ENCODE data around the gene ITPA.

DNA sequence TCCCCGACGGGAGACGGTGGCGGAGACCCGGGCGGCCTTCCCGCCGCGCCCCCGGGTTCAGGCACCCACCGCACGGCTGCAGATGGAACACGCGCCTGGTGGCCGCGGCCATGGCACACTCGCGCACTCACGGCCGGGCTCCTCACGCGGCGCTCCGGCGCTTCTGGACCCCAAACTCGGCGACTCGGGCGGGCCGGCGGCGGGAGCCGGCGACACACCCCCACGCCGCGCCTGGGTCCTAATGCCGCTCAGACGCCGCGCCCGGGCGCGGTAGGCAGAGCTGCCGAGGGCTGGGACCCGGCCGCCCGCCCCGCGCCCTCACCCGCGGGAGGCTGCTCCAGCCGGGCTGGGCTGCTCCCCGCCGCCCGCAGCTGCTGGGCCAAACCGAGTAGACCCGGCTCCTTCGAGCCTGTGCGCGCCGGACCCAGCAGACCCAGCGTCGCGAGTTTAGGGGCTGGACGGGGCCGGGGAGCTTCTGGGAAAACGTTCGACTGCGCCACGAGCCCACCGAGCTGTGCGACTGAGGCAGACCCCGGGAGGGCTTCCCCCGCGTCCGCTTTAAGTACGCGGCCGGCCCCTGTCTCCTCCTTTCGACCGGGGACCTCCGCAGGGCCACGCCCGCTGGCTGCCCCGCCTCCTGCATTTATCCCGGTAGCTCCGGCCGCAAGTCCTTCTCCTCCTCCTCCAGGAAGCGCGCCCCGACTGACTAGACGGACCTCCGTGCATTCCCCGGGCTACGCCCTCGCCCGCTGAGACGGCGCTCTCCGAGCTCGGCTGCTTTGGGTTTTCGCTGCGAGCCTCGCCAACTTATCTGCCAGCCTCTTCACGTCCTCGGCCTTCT, 29.9 kb downstream of the ITPA start, which contains the start of gene SLC4A11:
- TF ChIP-seq, protein P1, sequence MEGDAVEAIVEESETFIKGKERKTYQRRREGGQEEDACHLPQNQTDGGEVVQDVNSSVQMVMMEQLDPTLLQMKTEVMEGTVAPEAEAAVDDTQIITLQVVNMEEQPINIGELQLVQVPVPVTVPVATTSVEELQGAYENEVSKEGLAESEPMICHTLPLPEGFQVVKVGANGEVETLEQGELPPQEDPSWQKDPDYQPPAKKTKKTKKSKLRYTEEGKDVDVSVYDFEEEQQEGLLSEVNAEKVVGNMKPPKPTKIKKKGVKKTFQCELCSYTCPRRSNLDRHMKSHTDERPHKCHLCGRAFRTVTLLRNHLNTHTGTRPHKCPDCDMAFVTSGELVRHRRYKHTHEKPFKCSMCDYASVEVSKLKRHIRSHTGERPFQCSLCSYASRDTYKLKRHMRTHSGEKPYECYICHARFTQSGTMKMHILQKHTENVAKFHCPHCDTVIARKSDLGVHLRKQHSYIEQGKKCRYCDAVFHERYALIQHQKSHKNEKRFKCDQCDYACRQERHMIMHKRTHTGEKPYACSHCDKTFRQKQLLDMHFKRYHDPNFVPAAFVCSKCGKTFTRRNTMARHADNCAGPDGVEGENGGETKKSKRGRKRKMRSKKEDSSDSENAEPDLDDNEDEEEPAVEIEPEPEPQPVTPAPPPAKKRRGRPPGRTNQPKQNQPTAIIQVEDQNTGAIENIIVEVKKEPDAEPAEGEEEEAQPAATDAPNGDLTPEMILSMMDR (conservative IDR thresholded peaks at IDR 0.05; ENCODE audit: low read depth, low read length) = no peak
- TF ChIP-seq POLR2A (IDR thresholded peaks at IDR 0.05; ENCODE audit: low read depth, low read length) (no peak), RAD21 (IDR thresholded peaks at IDR 0.05; ENCODE audit: low read length) (no peak), NFE2L2 (IDR thresholded peaks at IDR 0.05; ENCODE audit: low read depth, low read length) (no peak), CHD1 (IDR thresholded peaks at IDR 0.05; ENCODE audit: low read depth, low read length) (no peak), SMC3 (IDR thresholded peaks at IDR 0.05; ENCODE audit: low read depth, low read length) (no peak), MAFK (IDR thresholded peaks at IDR 0.05; ENCODE audit: low read depth, low read length) (no peak), BHLHE40 (IDR thresholded peaks at IDR 0.05; ENCODE audit: low read depth, low read length) (no peak), MAZ (IDR thresholded peaks at IDR 0.05; ENCODE audit: borderline replicate concordance, low read depth, low read length) (no peak)
- TF ChIP-seq, protein P2, sequence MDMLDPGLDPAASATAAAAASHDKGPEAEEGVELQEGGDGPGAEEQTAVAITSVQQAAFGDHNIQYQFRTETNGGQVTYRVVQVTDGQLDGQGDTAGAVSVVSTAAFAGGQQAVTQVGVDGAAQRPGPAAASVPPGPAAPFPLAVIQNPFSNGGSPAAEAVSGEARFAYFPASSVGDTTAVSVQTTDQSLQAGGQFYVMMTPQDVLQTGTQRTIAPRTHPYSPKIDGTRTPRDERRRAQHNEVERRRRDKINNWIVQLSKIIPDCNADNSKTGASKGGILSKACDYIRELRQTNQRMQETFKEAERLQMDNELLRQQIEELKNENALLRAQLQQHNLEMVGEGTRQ (IDR thresholded peaks at IDR 0.05; ENCODE audit: low read depth, low read length) = no peak

All from IMR-90 (cell line).